Osteoblast (primary cell): Measurements from ENCODE around the gene PPM1F. TPM values are rescaled to one million over a fixed set of nuclear protein-coding genes. Genes with fewer than 3 reads are reported as not detected.

Experiments
- DNase-seq: peaks from one replicate; pipeline ENCODE4 v3.0.0; 2011; ENCODE audit warnings: low spot score, mixed read lengths; ENCODE audit not compliant: insufficient read length; ENCODE audit errors: missing footprints
- H2AFZ ChIP-seq: 2 replicates; pipeline ENCODE4 v1.6.0; 2011; ENCODE audit warnings: mild to moderate bottlenecking, low read length
- H3K27ac ChIP-seq: 2 replicates; pipeline ENCODE4 v1.5.1; 2011; ENCODE audit warnings: mild to moderate bottlenecking, low read depth, low read length, moderate library complexity
- H3K27me3 ChIP-seq: 2 replicates; pipeline ENCODE4 v1.6.0; 2012; ENCODE audit warnings: mild to moderate bottlenecking, control low read depth, inconsistent platforms, low read length, moderate library complexity; ENCODE audit not compliant: insufficient read depth
- H3K36me3 ChIP-seq: 2 replicates; pipeline ENCODE4 v1.5.1; 2011; ENCODE audit warnings: mild to moderate bottlenecking, low read length, control low read depth, moderate library complexity; ENCODE audit not compliant: insufficient read depth
- H3K4me1 ChIP-seq: 2 replicates; pipeline ENCODE4 v1.5.1; 2011; ENCODE audit warnings: mild to moderate bottlenecking, low read length, control low read depth, moderate library complexity; ENCODE audit not compliant: insufficient read depth
- H3K4me2 ChIP-seq: 2 replicates; pipeline ENCODE4 v1.6.0; 2011; ENCODE audit warnings: mild to moderate bottlenecking, low read length; ENCODE audit not compliant: insufficient read depth
- H3K4me3 ChIP-seq: fragments of 200-600 bp; sonication (generic); 3 replicates; pipeline ENCODE4 v1.5.1; 2012; ENCODE audit warnings: mild to moderate bottlenecking, low read length, inconsistent platforms; ENCODE audit not compliant: insufficient read depth
- H3K79me2 ChIP-seq: 2 replicates; pipeline ENCODE4 v1.6.0; 2012; ENCODE audit warnings: mild to moderate bottlenecking, low read length, control low read depth, inconsistent platforms; ENCODE audit not compliant: insufficient read depth
- H3K9me3 ChIP-seq: 2 replicates; pipeline ENCODE4 v1.5.1; 2011; ENCODE audit warnings: low read depth, low read length, control low read depth
- H4K20me1 ChIP-seq: 2 replicates; pipeline ENCODE4 v1.6.0; 2012; ENCODE audit warnings: mild to moderate bottlenecking, low read length, control low read depth; ENCODE audit not compliant: insufficient read depth
- total RNA-seq: library from RNA; depleted of rRNA; stranded (reverse); fragments of >200 nt; gene quantifications from 2 replicates; pipeline ENCODE4 v1.2.3, GENCODE V29; 2012
- TF ChIP-seq, protein P1 (sequence below): IDR thresholded peaks from 2 replicates; pipeline ENCODE4 v1.5.1; 2011; ENCODE audit warnings: mild to moderate bottlenecking, low read depth, low read length, moderate library complexity; ENCODE audit errors: extremely low read depth

PPM1F gene
- total RNA-seq, 1 donor = 22.8 TPM

DNA sequence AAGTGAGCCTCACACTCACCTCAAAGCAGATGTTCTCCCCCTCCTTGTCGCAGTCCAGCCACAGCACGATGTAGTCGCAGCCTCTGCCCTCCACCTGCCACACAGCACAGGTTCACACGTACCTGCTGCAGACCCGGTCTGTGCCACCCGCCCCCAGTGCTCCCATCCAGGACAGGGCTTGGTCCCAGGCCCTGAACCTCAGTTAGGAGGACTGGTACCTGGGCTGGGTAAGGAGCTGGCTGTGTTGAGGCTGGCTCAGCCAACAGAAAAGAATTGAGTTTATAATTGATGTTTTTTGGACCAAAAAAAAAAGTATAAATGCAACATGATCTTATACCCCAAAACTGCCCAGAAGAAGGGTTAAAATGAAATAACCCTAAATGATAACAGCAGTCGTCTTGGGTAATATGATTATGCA is 19.2 kb upstream of the PPM1F start:
- peaks cover 61% of the 10 kb centered on the region for H3K36me3 ChIP-seq
- DNase-seq = peak; percentile 11
- TF ChIP-seq, protein P1, sequence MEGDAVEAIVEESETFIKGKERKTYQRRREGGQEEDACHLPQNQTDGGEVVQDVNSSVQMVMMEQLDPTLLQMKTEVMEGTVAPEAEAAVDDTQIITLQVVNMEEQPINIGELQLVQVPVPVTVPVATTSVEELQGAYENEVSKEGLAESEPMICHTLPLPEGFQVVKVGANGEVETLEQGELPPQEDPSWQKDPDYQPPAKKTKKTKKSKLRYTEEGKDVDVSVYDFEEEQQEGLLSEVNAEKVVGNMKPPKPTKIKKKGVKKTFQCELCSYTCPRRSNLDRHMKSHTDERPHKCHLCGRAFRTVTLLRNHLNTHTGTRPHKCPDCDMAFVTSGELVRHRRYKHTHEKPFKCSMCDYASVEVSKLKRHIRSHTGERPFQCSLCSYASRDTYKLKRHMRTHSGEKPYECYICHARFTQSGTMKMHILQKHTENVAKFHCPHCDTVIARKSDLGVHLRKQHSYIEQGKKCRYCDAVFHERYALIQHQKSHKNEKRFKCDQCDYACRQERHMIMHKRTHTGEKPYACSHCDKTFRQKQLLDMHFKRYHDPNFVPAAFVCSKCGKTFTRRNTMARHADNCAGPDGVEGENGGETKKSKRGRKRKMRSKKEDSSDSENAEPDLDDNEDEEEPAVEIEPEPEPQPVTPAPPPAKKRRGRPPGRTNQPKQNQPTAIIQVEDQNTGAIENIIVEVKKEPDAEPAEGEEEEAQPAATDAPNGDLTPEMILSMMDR = no peak
- peaks cover 28% of the 10 kb centered on the region for H4K20me1 ChIP-seq
- H3K27ac ChIP-seq = no peak overlapping the region
- no peaks in the 10 kb centered on the region for H3K4me1 ChIP-seq
- H3K27me3 ChIP-seq = no peaks in the 10 kb centered on the region
- peaks cover 20% of the 10 kb centered on the region for H3K79me2 ChIP-seq
- H3K4me2 ChIP-seq = no peak overlapping the region
- no peak overlapping the region for H2AFZ ChIP-seq
- no peaks in the 10 kb centered on the region for H3K9me3 ChIP-seq
- H3K4me3 ChIP-seq = no peak overlapping the region

DNA sequence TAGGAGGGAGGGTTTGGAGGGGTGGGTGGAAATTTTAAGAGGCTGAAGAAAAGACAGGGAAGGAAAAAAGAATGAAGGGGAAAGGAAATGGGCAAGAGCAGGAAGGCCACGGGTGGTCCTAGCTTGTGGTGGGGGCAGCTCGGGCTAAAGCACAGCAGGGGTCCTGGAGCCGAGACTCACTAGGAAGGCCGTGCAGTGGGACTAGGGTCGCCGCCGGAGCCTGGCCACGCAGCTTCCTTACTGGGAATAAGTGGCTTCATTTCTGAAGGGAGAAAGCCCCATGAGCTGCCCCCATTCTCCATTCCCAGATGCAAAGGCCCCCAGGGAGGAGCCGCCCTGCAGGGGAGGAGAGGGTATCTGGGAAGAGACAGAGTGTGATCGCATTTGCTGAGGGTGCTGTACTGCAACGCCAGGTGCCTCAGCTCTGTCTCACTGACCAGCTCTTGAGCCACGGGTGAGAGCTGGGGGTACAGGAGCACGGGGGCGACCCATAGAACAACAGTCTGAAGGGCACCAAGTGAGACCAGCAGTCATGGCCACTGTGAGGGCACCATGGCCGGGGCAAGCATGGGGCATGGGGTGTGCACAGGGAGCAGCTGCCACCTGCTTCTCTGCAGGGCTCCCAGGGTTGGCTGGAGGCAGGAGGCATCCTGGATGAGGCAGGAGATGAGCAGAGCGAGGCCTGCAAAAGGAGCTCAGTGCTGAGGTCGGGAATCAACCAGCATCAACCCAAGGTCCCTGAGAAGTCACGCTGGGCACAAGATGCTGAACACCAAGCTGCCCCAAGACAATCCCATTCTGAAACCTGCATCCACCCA is 18.4 kb upstream of the PPM1F start:
- DNase-seq = peak; percentile 21
- no peak overlapping the region for H2AFZ ChIP-seq
- H3K4me1 ChIP-seq = no peaks in the 10 kb centered on the region
- H3K27ac ChIP-seq = no peak overlapping the region
- peaks cover 13% of the 10 kb centered on the region for H3K79me2 ChIP-seq
- TF ChIP-seq, protein P1 = no peak
- no peak overlapping the region for H3K4me3 ChIP-seq
- no peak overlapping the region for H3K4me2 ChIP-seq
- H3K9me3 ChIP-seq = no peaks in the 10 kb centered on the region
- peaks cover 22% of the 10 kb centered on the region for H4K20me1 ChIP-seq
- peaks cover 70% of the 10 kb centered on the region for H3K36me3 ChIP-seq
- no peaks in the 10 kb centered on the region for H3K27me3 ChIP-seq

DNA sequence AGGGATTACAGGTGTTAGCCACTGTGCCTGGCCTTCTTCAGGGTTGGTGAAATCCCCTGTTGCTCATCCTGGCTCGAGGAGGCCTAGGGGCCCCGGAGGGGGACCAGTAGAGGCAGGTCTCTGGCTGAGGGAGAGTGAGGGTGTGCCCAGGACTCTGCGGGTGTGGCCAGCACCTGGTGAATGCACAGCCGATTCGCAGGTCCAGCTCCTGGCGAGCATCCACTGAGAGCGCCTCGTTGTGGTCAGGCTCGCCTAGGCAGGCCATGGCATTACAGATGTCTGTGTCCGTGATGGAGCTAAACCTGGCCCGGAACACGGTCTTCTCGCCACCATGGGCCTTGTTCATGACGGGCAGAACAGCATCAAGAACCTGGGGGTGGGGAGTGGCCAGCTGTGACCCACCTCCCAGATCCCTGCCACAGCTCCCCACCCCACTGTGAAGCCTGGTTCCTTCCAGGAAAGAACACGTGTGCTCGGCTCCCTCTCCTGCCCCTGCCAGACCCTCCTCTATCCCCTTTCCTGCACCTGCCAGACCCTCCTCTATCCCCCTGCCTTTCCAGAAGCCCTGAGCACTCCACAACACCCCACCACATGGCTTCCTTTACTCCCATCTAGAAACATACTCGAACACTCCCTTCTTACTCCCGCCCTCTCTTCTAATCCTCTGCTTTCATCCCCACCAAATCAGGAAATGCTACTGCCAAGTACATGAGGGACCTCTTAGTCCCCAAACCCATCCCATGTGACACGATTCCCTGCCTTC is 17.6 kb upstream of the PPM1F start:
- no peaks in the 10 kb centered on the region for H3K4me1 ChIP-seq
- H3K4me2 ChIP-seq = no peak overlapping the region
- H3K79me2 ChIP-seq = peaks cover 5% of the 10 kb centered on the region
- H3K36me3 ChIP-seq = peaks cover 73% of the 10 kb centered on the region
- no peak overlapping the region for H3K4me3 ChIP-seq
- DNase-seq = peak; percentile 65
- no peaks in the 10 kb centered on the region for H3K27me3 ChIP-seq
- peaks cover 14% of the 10 kb centered on the region for H4K20me1 ChIP-seq
- no peak overlapping the region for H2AFZ ChIP-seq
- TF ChIP-seq, protein P1 = no peak
- no peaks in the 10 kb centered on the region for H3K9me3 ChIP-seq
- H3K27ac ChIP-seq = no peak overlapping the region
